ENCODE data around the gene LIX1. TPM values are rescaled to one million over a fixed set of nuclear protein-coding genes. Genes with fewer than 3 reads are reported as not detected.

LIX1 gene
- polyA plus RNA-seq, 2 of the 4 experiments (the other 2 are of a cell fraction) = not detected

DNA sequence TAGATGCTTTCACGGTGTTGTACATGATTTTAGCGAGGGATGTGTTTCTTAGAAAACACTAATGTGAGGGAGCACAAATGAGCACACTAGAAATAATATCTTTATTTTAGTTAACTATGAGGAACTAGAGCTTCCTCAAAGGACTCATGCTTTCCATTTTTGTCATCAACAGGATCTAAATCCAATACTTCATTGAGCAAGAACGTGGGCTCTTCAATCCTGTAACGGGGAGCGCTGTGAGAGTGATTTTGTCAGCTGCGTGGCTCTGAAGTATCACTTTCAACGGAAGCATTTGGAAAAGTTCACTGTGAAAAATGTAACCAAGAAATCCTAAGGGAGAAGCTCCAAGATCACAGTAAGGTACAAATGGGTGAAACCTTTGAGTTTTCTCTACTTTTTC is 93.2 kb downstream of the LIX1 start:
- no peak for FAIRE-seq
- Histone ChIP-seq H3K27ac (no peak overlapping the region), H3K4me1 (peaks cover 10% of the 10 kb centered on the region; the same call in 2 of the 3 replicates), H3K4me2 (no peak overlapping the region), H3K9me3 (peaks cover 10% of the 10 kb centered on the region; the same call in 1 of the 3 replicates), H3K4me3 (no peak overlapping the region)
- ChIA-PET POLR2A (no interaction called here), CTCF (interaction anchor here (1.1 to 1.2 kb wide), 2 partner anchors 11 to 17 kb away, joined by 3 read pairs; no protein-coding TSS in a partner anchor)
- WGBS (ENCODE audit: missing lambda C conversion rate) = 76% methylated on average over 7 of the region's 7 CpGs
- TF ChIP-seq EHF (CRISPR knock-in tag; IDR thresholded peaks at IDR 0.05) (no peak), KDM1A (IDR thresholded peaks at IDR 0.05; ENCODE audit: low read depth) (no peak), HOXB5 (CRISPR knock-in tag; IDR thresholded peaks at IDR 0.05) (no peak), CBX2 (IDR thresholded peaks at IDR 0.05; ENCODE audit: borderline replicate concordance, low read depth) (no peak), CEBPB (IDR thresholded peaks at IDR 0.05) (no peak), ELK1 (IDR thresholded peaks at IDR 0.05; ENCODE audit: low read depth, low read length) (no peak), CBX8 (IDR thresholded peaks at IDR 0.05) (no peak), ZNF302 (CRISPR knock-in tag; IDR thresholded peaks at IDR 0.05) (no peak), FOXS1 (CRISPR knock-in tag; IDR thresholded peaks at IDR 0.05) (no peak), RARB (CRISPR knock-in tag; IDR thresholded peaks at IDR 0.05) (no peak), TFCP2L1 (CRISPR knock-in tag; IDR thresholded peaks at IDR 0.05) (no peak), FOSB (CRISPR knock-in tag; IDR thresholded peaks at IDR 0.05) (no peak), CHD4 (IDR thresholded peaks at IDR 0.05; ENCODE audit: borderline replicate concordance) (no peak)
- ATAC-seq = no peak
- DNase-seq (ENCODE audit: low read depth in 1 of 2, low spot score in 1 of 2) = no peak

- H3K4me1 ChIP-seq = peaks cover 10% of the 10 kb centered on the region; the same call in 2 of the 3 replicates
- H3K4me2 ChIP-seq = no peak overlapping the region
- 56% methylated on average over 1 of the region's 1 CpG for WGBS (ENCODE audit: missing lambda C conversion rate)
- no peak overlapping the region for H3K27ac ChIP-seq
- no peak for ATAC-seq
- CTCF ChIA-PET = interaction anchor here (0.8 kb wide), 1 partner anchor 15 kb away, joined by 3 read pairs; no protein-coding TSS in a partner anchor
- POLR2A ChIA-PET = no interaction called here
- no peak overlapping the region for H3K4me3 ChIP-seq
- H3K9me3 ChIP-seq = peaks cover 4% of the 10 kb centered on the region; the same call in 1 of the 3 replicates
- DNase-seq (ENCODE audit: low read depth in 1 of 2, low spot score in 1 of 2) = no peak
- no peak for FAIRE-seq
- TF ChIP-seq, protein P1, sequence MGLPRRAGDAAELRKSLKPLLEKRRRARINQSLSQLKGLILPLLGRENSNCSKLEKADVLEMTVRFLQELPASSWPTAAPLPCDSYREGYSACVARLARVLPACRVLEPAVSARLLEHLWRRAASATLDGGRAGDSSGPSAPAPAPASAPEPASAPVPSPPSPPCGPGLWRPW (IDR thresholded peaks at IDR 0.05) = no peak
- TF ChIP-seq RFX5 (IDR thresholded peaks at IDR 0.05) (no peak), KDM5A (IDR thresholded peaks at IDR 0.05) (no peak), NPAS2 (CRISPR knock-in tag; IDR thresholded peaks at IDR 0.05; ENCODE audit: borderline replicate concordance) (no peak), JUN (IDR thresholded peaks at IDR 0.05) (no peak), NR3C1 (IDR thresholded peaks at IDR 0.05) (no peak), FOSB (CRISPR knock-in tag; IDR thresholded peaks at IDR 0.05) (no peak), MAX (IDR thresholded peaks at IDR 0.05) (no peak), TP53 (CRISPR knock-in tag; IDR thresholded peaks at IDR 0.05) (no peak), REST (IDR thresholded peaks at IDR 0.05) (no peak), HOXB13 (CRISPR knock-in tag; IDR thresholded peaks at IDR 0.05; ENCODE audit: low read depth) (no peak), RAD21 (conservative IDR thresholded peaks at IDR 0.05 in 1 of 2, IDR thresholded peaks at IDR 0.05 in 1 of 2) (no peak)
These were observed 95.3 kb downstream of the LIX1 start for GRCh38 chr5:97047076-97047475.
